ENCODE measurements around the gene OSGIN1.

Gene OSGIN1

DNA sequence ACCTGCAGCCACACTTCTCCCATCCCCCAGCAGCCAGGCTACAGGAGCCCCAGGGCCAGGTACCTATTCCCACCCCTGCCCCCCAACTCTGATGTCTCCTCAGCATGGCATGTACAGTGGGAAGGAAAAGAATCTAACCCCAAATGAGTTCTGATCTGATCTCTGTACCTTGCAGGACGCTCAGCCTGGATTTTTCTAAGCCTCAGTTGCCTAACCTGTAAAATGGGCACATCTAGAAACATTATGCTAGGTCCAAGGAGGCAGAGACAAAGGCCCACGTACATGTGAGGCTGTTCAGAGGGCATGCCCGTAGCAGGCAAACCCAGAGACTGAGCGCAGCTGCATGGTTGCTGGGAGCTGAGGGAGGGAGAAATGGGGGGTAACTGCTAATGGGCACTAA lies 54.5 kb downstream of the OSGIN1 start:
- Histone ChIP-seq H3K27ac (ENCODE audit: extremely low read depth, low read depth, low read length) (no peak overlapping the region), H3K4me3 (ENCODE audit: low read depth, low read length) (no peak overlapping the region), H3K9me3 (ENCODE audit: control insufficient read depth, insufficient read depth, low read depth, low read length) (no peaks in the 10 kb centered on the region), H3K4me1 (ENCODE audit: control insufficient read depth, insufficient read depth, low read length) (no peaks in the 10 kb centered on the region), H3K36me3 (ENCODE audit: control insufficient read depth in 2 of 2, insufficient read depth in 1 of 2, low read length in 2 of 2) (no peaks in the 10 kb centered on the region)
- no peak for TF ChIP-seq SALL2 (tag by site-specific recombination; IDR thresholded peaks at IDR 0.05; ENCODE audit: borderline replicate concordance)
- TF ChIP-seq, protein P1, sequence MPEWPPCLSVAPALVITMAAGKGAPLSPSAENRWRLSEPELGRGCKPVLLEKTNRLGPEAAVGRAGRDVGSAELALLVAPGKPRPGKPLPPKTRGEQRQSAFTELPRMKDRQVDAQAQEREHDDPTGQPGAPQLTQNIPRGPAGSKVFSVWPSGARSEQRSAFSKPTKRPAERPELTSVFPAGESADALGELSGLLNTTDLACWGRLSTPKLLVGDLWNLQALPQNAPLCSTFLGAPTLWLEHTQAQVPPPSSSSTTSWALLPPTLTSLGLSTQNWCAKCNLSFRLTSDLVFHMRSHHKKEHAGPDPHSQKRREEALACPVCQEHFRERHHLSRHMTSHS (tag by site-specific recombination; IDR thresholded peaks at IDR 0.05) = no peak
- no peak for TF ChIP-seq KLF9 (tag by site-specific recombination; IDR thresholded peaks at IDR 0.05; ENCODE audit: low read depth)
- TF ChIP-seq ZNF664 (tag by site-specific recombination; IDR thresholded peaks at IDR 0.05) = no peak
- no peak for TF ChIP-seq ZBTB21 (tag by site-specific recombination; IDR thresholded peaks at IDR 0.05)
- TF ChIP-seq ZNF341 (tag by site-specific recombination; IDR thresholded peaks at IDR 0.05; ENCODE audit: low read depth) = no peak
- no peak for TF ChIP-seq TCF7L2 (IDR thresholded peaks at IDR 0.05; ENCODE audit: borderline replicate concordance, low read depth, low read length)
- no peak for TF ChIP-seq ZXDB (tag by site-specific recombination; IDR thresholded peaks at IDR 0.05)
- no peak for TF ChIP-seq FEZF1 (tag by site-specific recombination; IDR thresholded peaks at IDR 0.05)
- no peak for TF ChIP-seq ZNF585B (tag by site-specific recombination; IDR thresholded peaks at IDR 0.05)
- TF ChIP-seq, protein P2, sequence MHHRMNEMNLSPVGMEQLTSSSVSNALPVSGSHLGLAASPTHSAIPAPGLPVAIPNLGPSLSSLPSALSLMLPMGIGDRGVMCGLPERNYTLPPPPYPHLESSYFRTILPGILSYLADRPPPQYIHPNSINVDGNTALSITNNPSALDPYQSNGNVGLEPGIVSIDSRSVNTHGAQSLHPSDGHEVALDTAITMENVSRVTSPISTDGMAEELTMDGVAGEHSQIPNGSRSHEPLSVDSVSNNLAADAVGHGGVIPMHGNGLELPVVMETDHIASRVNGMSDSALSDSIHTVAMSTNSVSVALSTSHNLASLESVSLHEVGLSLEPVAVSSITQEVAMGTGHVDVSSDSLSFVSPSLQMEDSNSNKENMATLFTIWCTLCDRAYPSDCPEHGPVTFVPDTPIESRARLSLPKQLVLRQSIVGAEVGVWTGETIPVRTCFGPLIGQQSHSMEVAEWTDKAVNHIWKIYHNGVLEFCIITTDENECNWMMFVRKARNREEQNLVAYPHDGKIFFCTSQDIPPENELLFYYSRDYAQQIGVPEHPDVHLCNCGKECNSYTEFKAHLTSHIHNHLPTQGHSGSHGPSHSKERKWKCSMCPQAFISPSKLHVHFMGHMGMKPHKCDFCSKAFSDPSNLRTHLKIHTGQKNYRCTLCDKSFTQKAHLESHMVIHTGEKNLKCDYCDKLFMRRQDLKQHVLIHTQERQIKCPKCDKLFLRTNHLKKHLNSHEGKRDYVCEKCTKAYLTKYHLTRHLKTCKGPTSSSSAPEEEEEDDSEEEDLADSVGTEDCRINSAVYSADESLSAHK (tag by site-specific recombination; IDR thresholded peaks at IDR 0.05) = no peak
- TF ChIP-seq ZNF670 (tag by site-specific recombination; IDR thresholded peaks at IDR 0.05; ENCODE audit: low read depth) = no peak
- TF ChIP-seq YY1 (tag by site-specific recombination; IDR thresholded peaks at IDR 0.05) = no peak
- no peak for TF ChIP-seq BCL11A (tag by site-specific recombination; IDR thresholded peaks at IDR 0.05; ENCODE audit: low read depth)
- TF ChIP-seq, protein P3, sequence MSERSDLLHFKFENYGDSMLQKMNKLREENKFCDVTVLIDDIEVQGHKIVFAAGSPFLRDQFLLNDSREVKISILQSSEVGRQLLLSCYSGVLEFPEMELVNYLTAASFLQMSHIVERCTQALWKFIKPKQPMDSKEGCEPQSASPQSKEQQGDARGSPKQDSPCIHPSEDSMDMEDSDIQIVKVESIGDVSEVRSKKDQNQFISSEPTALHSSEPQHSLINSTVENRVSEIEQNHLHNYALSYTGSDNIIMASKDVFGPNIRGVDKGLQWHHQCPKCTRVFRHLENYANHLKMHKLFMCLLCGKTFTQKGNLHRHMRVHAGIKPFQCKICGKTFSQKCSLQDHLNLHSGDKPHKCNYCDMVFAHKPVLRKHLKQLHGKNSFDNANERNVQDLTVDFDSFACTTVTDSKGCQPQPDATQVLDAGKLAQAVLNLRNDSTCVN (tag by site-specific recombination; optimal IDR thresholded peaks at IDR 0.05) = no peak
- TF ChIP-seq ZNF701 (tag by site-specific recombination; IDR thresholded peaks at IDR 0.05) = no peak
- no peak for TF ChIP-seq ZNF654 (tag by site-specific recombination; IDR thresholded peaks at IDR 0.05; ENCODE audit: low read depth)
- no peak for TF ChIP-seq ZNF157 (tag by site-specific recombination; IDR thresholded peaks at IDR 0.05)
- no peak for TF ChIP-seq ZNF266 (tag by site-specific recombination; IDR thresholded peaks at IDR 0.05; ENCODE audit: low read depth)
- POLR2A ChIA-PET = no interaction called here
- CTCF ChIA-PET = interaction anchor here (0.7 to 1.1 kb wide), 2 partner anchors 36 to 220 kb away, joined by 3 read pairs; no protein-coding TSS in a partner anchor

DNA sequence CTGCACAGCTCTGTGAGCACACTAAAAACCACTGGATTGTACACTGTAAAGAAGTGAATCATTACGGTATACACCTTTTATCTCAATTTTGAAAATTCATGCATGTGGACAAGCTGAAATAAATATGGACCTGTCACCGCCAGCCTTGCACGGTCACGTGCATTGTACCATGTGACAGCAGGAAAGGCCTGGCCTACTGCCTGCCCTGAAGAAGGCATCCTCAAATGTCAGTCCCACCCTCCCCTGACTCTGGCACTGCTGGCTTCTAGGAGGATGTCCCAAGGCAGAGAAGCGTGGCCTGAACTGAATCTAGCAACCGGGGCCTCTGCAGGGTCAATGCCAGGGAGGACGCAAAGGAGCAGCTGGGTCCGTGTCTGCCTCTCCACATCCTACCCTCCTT lies 54.9 kb downstream of the OSGIN1 start:
- H3K36me3 ChIP-seq (ENCODE audit: control insufficient read depth in 2 of 2, insufficient read depth in 1 of 2, low read length in 2 of 2) = no peaks in the 10 kb centered on the region
- POLR2A ChIA-PET = no interaction called here
- H3K4me3 ChIP-seq (ENCODE audit: low read depth, low read length) = no peak overlapping the region
- CTCF ChIA-PET = interaction anchor here (0.7 to 1.1 kb wide), 3 partner anchors 13 to 220 kb away, joined by 3 to 4 read pairs (median 3); no protein-coding TSS in a partner anchor
- no peaks in the 10 kb centered on the region for H3K4me1 ChIP-seq (ENCODE audit: control insufficient read depth, insufficient read depth, low read length)
- no peaks in the 10 kb centered on the region for H3K9me3 ChIP-seq (ENCODE audit: control insufficient read depth, insufficient read depth, low read depth, low read length)
- no peak overlapping the region for H3K27ac ChIP-seq (ENCODE audit: extremely low read depth, low read depth, low read length)
- TF ChIP-seq, protein P4, sequence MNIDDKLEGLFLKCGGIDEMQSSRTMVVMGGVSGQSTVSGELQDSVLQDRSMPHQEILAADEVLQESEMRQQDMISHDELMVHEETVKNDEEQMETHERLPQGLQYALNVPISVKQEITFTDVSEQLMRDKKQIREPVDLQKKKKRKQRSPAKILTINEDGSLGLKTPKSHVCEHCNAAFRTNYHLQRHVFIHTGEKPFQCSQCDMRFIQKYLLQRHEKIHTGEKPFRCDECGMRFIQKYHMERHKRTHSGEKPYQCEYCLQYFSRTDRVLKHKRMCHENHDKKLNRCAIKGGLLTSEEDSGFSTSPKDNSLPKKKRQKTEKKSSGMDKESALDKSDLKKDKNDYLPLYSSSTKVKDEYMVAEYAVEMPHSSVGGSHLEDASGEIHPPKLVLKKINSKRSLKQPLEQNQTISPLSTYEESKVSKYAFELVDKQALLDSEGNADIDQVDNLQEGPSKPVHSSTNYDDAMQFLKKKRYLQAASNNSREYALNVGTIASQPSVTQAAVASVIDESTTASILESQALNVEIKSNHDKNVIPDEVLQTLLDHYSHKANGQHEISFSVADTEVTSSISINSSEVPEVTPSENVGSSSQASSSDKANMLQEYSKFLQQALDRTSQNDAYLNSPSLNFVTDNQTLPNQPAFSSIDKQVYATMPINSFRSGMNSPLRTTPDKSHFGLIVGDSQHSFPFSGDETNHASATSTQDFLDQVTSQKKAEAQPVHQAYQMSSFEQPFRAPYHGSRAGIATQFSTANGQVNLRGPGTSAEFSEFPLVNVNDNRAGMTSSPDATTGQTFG (tag by site-specific recombination; IDR thresholded peaks at IDR 0.05; ENCODE audit: borderline replicate concordance) = no peak
- TF ChIP-seq, protein P5, sequence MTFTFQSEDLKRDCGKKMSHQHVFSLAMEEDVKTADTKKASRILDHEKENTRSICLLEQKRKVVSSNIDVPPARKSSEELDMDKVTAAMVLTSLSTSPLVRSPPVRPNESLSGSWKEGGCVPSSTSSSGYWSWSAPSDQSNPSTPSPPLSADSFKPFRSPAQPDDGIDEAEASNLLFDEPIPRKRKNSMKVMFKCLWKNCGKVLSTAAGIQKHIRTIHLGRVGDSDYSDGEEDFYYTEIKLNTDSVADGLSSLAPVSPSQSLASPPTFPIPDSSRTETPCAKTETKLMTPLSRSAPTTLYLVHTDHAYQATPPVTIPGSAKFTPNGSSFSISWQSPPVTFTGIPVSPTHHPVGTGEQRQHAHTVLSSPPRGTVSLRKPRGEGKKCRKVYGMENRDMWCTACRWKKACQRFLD (tag by site-specific recombination; IDR thresholded peaks at IDR 0.05) = no peak
- TF ChIP-seq ZFHX2 (tag by site-specific recombination; conservative IDR thresholded peaks at IDR 0.05) (no peak), GLI4 (tag by site-specific recombination; IDR thresholded peaks at IDR 0.05) (no peak), ZNF202 (tag by site-specific recombination; IDR thresholded peaks at IDR 0.05; ENCODE audit: borderline replicate concordance) (no peak), ZNF670 (tag by site-specific recombination; IDR thresholded peaks at IDR 0.05; ENCODE audit: low read depth) (no peak), ZNF664 (tag by site-specific recombination; IDR thresholded peaks at IDR 0.05) (no peak)
- TF ChIP-seq, protein P6, sequence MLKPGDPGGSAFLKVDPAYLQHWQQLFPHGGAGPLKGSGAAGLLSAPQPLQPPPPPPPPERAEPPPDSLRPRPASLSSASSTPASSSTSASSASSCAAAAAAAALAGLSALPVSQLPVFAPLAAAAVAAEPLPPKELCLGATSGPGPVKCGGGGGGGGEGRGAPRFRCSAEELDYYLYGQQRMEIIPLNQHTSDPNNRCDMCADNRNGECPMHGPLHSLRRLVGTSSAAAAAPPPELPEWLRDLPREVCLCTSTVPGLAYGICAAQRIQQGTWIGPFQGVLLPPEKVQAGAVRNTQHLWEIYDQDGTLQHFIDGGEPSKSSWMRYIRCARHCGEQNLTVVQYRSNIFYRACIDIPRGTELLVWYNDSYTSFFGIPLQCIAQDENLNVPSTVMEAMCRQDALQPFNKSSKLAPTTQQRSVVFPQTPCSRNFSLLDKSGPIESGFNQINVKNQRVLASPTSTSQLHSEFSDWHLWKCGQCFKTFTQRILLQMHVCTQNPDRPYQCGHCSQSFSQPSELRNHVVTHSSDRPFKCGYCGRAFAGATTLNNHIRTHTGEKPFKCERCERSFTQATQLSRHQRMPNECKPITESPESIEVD (tag by site-specific recombination; IDR thresholded peaks at IDR 0.05) = no peak
